ENCODE results near the gene DCAF4. TPM values are rescaled to one million over a fixed set of nuclear protein-coding genes. Genes with fewer than 3 reads are reported as not detected.

Gene DCAF4
- polyA plus RNA-seq, 1 donor from 2014 or later = 16.5 TPM

DNA sequence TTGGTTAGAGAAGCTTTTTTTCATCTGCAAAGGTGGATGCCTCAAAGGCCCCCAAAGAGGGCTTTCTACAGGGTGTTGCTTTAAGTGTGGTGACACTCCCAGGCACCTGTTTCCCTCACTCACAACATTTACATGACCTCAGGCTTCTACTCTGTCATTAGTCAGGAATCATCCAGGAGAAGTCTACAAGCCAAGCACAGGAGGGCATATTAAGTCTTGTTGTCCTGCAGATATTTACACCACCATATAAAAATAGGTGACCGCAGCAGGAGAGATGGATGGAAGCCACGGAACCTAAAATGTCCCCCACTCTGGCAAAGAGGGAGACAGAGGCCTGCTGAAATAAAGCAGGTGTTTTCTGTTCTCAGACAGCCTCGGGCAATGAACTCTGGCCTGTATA, 24.9 kb upstream of the DCAF4 start:
- no peaks in the 10 kb centered on the region for H3K9me2 ChIP-seq (ENCODE audit: insufficient read depth, low read length)
- H3K4me2 ChIP-seq (ENCODE audit: low read length) = no peak overlapping the region
- no peaks in the 10 kb centered on the region for H3K36me3 ChIP-seq (ENCODE audit: insufficient read depth, low read length)
- no peaks in the 10 kb centered on the region for H4K20me1 ChIP-seq (ENCODE audit: insufficient read depth)
- no peak overlapping the region for H3K9ac ChIP-seq (ENCODE audit: low read length)
- H3F3A ChIP-seq (ENCODE audit: insufficient read depth, low read length, poor library complexity, severe bottlenecking) = no peaks in the 10 kb centered on the region
- peaks cover 5% of the 10 kb centered on the region for H3K27me3 ChIP-seq (ENCODE audit: insufficient read depth, low read depth, low read length)
- no peak overlapping the region for H2AFZ ChIP-seq (ENCODE audit: low read depth, low read length)
- H3K79me2 ChIP-seq (replicated peaks; ENCODE audit: insufficient read depth, low read length) = no peaks in the 10 kb centered on the region
- H3K9me3 ChIP-seq (ENCODE audit: low read length) = no peaks in the 10 kb centered on the region
- H3K27ac ChIP-seq (ENCODE audit: low read length) = no peak overlapping the region
- no peak overlapping the region for H3K4me3 ChIP-seq (ENCODE audit: low read length)
- no peak for TF ChIP-seq MXI1 (conservative IDR thresholded peaks at IDR 0.05; ENCODE audit: poor library complexity, severe bottlenecking)
- no peak for TF ChIP-seq EZH2 (IDR thresholded peaks at IDR 0.05; ENCODE audit: borderline replicate concordance, insufficient read depth, low read length, poor library complexity, severe bottlenecking)

GRCh38 chr14:72902801-72903530, 23.3 kb upstream of the DCAF4 start:
- Histone ChIP-seq H3K9ac (ENCODE audit: low read length) (no peak overlapping the region), H3K27me3 (ENCODE audit: insufficient read depth, low read depth, low read length) (no peaks in the 10 kb centered on the region), H3K4me3 (ENCODE audit: low read length) (no peak overlapping the region), H4K20me1 (ENCODE audit: insufficient read depth) (no peaks in the 10 kb centered on the region), H2AFZ (ENCODE audit: low read depth, low read length) (no peak overlapping the region), H3K4me2 (ENCODE audit: low read length) (no peak overlapping the region), H3K27ac (ENCODE audit: low read length) (no peak overlapping the region), H3K9me2 (ENCODE audit: insufficient read depth, low read length) (no peaks in the 10 kb centered on the region), H3K9me3 (ENCODE audit: low read length) (no peaks in the 10 kb centered on the region), H3K36me3 (ENCODE audit: insufficient read depth, low read length) (no peaks in the 10 kb centered on the region), H3K79me2 (replicated peaks; ENCODE audit: insufficient read depth, low read length) (no peaks in the 10 kb centered on the region), H3F3A (ENCODE audit: insufficient read depth, low read length, poor library complexity, severe bottlenecking) (no peaks in the 10 kb centered on the region)
- no peak for TF ChIP-seq RAD21 (conservative IDR thresholded peaks at IDR 0.05)

DNA sequence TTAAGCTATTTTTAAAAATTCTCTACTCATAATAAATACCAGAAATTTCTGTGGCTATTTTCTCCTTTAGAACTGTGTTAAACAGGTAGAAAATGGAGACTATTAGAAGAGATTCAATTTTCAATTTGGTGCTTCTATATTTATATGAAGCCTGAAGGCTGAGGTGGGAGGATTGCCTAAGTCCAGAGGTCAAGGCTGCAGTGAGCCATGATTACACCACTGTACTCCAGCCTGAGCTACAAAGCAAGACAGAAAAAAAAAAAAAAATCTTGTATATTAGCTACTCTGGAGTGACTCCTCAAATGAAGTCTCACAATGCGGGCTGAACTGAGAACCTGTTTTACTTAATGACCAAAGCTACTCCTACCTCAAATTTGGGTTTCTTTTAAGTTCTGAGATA, 22.5 kb upstream of the DCAF4 start:
- H3K4me2 ChIP-seq (ENCODE audit: low read length) = no peak overlapping the region
- H3K9me3 ChIP-seq (ENCODE audit: low read length) = no peaks in the 10 kb centered on the region
- no peak for TF ChIP-seq RAD21 (conservative IDR thresholded peaks at IDR 0.05)
- TF ChIP-seq MXI1 (conservative IDR thresholded peaks at IDR 0.05; ENCODE audit: poor library complexity, severe bottlenecking) = no peak
- TF ChIP-seq, protein P1, sequence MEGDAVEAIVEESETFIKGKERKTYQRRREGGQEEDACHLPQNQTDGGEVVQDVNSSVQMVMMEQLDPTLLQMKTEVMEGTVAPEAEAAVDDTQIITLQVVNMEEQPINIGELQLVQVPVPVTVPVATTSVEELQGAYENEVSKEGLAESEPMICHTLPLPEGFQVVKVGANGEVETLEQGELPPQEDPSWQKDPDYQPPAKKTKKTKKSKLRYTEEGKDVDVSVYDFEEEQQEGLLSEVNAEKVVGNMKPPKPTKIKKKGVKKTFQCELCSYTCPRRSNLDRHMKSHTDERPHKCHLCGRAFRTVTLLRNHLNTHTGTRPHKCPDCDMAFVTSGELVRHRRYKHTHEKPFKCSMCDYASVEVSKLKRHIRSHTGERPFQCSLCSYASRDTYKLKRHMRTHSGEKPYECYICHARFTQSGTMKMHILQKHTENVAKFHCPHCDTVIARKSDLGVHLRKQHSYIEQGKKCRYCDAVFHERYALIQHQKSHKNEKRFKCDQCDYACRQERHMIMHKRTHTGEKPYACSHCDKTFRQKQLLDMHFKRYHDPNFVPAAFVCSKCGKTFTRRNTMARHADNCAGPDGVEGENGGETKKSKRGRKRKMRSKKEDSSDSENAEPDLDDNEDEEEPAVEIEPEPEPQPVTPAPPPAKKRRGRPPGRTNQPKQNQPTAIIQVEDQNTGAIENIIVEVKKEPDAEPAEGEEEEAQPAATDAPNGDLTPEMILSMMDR (IDR thresholded peaks at IDR 0.05; ENCODE audit: poor library complexity, severe bottlenecking) = no peak
- TF ChIP-seq EP300 (conservative IDR thresholded peaks at IDR 0.05; ENCODE audit: poor library complexity, severe bottlenecking) = no peak
- TF ChIP-seq EZH2 (IDR thresholded peaks at IDR 0.05; ENCODE audit: borderline replicate concordance, insufficient read depth, low read length, poor library complexity, severe bottlenecking) = no peak
- no peak overlapping the region for H3K27ac ChIP-seq (ENCODE audit: low read length)
- H3K79me2 ChIP-seq (replicated peaks; ENCODE audit: insufficient read depth, low read length) = no peaks in the 10 kb centered on the region
- no peaks in the 10 kb centered on the region for H3F3A ChIP-seq (ENCODE audit: insufficient read depth, low read length, poor library complexity, severe bottlenecking)
- H3K4me3 ChIP-seq (ENCODE audit: low read length) = no peak overlapping the region
- H3K9ac ChIP-seq (ENCODE audit: low read length) = no peak overlapping the region
- H2AFZ ChIP-seq (ENCODE audit: low read depth, low read length) = no peak overlapping the region
- H3K27me3 ChIP-seq (ENCODE audit: insufficient read depth, low read depth, low read length) = no peaks in the 10 kb centered on the region
- H3K9me2 ChIP-seq (ENCODE audit: insufficient read depth, low read length) = no peaks in the 10 kb centered on the region
- H4K20me1 ChIP-seq (ENCODE audit: insufficient read depth) = no peaks in the 10 kb centered on the region
- no peaks in the 10 kb centered on the region for H3K36me3 ChIP-seq (ENCODE audit: insufficient read depth, low read length)

DNA sequence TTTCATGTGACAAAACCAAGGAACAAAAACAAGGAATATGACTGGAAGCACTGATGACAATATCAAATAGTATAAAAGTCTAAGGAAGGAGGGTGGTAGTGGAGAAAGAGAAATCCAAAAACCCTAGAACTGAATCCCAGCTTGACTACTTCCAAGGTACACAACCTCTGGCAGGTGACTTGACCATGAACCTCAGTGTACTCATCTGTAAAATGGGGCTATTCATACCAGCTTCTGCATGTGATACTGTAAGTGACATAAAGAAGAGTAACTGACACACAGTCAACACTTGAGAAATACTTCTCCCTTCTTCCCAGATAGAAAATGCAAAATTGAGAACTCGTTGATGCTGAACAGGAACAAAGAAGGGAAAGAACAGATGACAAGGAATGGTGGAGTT, 22.0 kb upstream of the DCAF4 start:
- H3K4me2 ChIP-seq (ENCODE audit: low read length) = no peak overlapping the region

More for the DNA sequence above, 22.0 kb upstream of the DCAF4 start:
- no peak overlapping the region for H3K9ac ChIP-seq (ENCODE audit: low read length)
- H3F3A ChIP-seq (ENCODE audit: insufficient read depth, low read length, poor library complexity, severe bottlenecking) = no peaks in the 10 kb centered on the region
- H4K20me1 ChIP-seq (ENCODE audit: insufficient read depth) = no peaks in the 10 kb centered on the region
- TF ChIP-seq SMC3 (conservative IDR thresholded peaks at IDR 0.05; ENCODE audit: poor library complexity) = no peak
- TF ChIP-seq, protein P1 (IDR thresholded peaks at IDR 0.05; ENCODE audit: poor library complexity, severe bottlenecking) = no peak
- TF ChIP-seq RAD21 (conservative IDR thresholded peaks at IDR 0.05) = no peak
- TF ChIP-seq TAF1 (IDR thresholded peaks at IDR 0.05; ENCODE audit: low read depth) = no peak
- TF ChIP-seq EP300 (conservative IDR thresholded peaks at IDR 0.05; ENCODE audit: poor library complexity, severe bottlenecking) = no peak
- no peak for TF ChIP-seq MXI1 (conservative IDR thresholded peaks at IDR 0.05; ENCODE audit: poor library complexity, severe bottlenecking)
- TF ChIP-seq REST (IDR thresholded peaks at IDR 0.05; ENCODE audit: borderline replicate concordance) = no peak
- no peak for TF ChIP-seq EZH2 (IDR thresholded peaks at IDR 0.05; ENCODE audit: borderline replicate concordance, insufficient read depth, low read length, poor library complexity, severe bottlenecking)
- no peak for TF ChIP-seq POLR2AphosphoS5 (IDR thresholded peaks at IDR 0.05)
- H3K36me3 ChIP-seq (ENCODE audit: insufficient read depth, low read length) = no peaks in the 10 kb centered on the region
- no peak overlapping the region for H3K4me3 ChIP-seq (ENCODE audit: low read length)
- H3K27me3 ChIP-seq (ENCODE audit: insufficient read depth, low read depth, low read length) = no peaks in the 10 kb centered on the region
- H3K27ac ChIP-seq (ENCODE audit: low read length) = no peak overlapping the region
- H2AFZ ChIP-seq (ENCODE audit: low read depth, low read length) = no peak overlapping the region
- H3K9me3 ChIP-seq (ENCODE audit: low read length) = no peaks in the 10 kb centered on the region
- no peaks in the 10 kb centered on the region for H3K79me2 ChIP-seq (replicated peaks; ENCODE audit: insufficient read depth, low read length)
- H3K9me2 ChIP-seq (ENCODE audit: insufficient read depth, low read length) = no peaks in the 10 kb centered on the region

Measured in neural cell (in vitro differentiated cells).